Erythroblast (primary cell): ENCODE results near the gene TAF11.
"Not testable (repeated sequence)": the region's sequence is repeated elsewhere in the genome, so short reads cannot be mapped to it uniquely, and the experiment has no call there.

Experiments used
- GATA1 ChIP-seq: IDR thresholded peaks from 2 replicates; pipeline ENCODE4 v1.6.1; 2011; ENCODE audit warnings: low read depth, mild to moderate bottlenecking, control low read depth, low read length, moderate library complexity
- POLR2A ChIP-seq: IDR thresholded peaks from 2 replicates; pipeline ENCODE4 v1.6.1; 2011; ENCODE audit warnings: mild to moderate bottlenecking, low read length

DNA sequence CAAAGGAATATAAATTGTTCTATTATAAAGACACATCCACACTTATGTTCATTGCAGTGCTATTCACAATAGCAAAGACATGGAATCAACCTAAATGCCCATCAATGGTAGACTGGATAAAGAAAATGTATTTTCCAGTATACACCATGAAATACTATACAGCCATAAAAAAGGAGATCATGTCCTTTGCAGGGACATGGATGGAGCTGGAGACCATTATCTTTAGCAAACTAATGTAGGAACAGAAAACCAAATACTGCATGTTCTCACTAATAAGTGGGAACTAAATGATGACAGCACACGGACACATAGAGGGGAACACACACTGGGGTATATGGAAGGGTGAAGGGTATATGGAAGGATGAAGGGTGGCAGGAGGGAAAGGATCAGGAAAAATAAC is 3.8 kb downstream of the TAF11 start:
- not testable (repeated sequence) for TF ChIP-seq POLR2A, GATA1
